ENCODE measurements around the gene SLC2A11. TPM values are rescaled to one million over a fixed set of nuclear protein-coding genes. Genes with fewer than 3 reads are reported as not detected.
"Not testable (repeated sequence)": the region's sequence is repeated elsewhere in the genome, so short reads cannot be mapped to it uniquely, and the experiment has no call there.

SLC2A11 gene
- total and polyA plus RNA-seq, 2 donors from 2014 or later = 23.7 to 28.9 TPM

GRCh38 chr22:23903328-23903971 is 45.8 kb downstream of the SLC2A11 start:
- Histone ChIP-seq H3K9ac (ENCODE audit: low read length in 3 of 3) (no peak overlapping the region), H3K4me3 (ENCODE audit: low read length in 3 of 3) (no peak overlapping the region), H3K36me3 (ENCODE audit: control insufficient read depth in 2 of 3, insufficient read depth in 3 of 3, low read length in 3 of 3) (no peaks in the 10 kb centered on the region), H3K9me3 (ENCODE audit: control insufficient read depth in 2 of 3, insufficient read depth in 1 of 3, low read length in 3 of 3) (no peaks in the 10 kb centered on the region), H3K4me1 (ENCODE audit: control insufficient read depth in 2 of 3, insufficient read depth in 2 of 3, low read depth in 1 of 3, low read length in 3 of 3) (peaks cover 0 to 11% (median 3%) of the 10 kb centered on the region in 3 donors), H3K27ac (ENCODE audit: low read depth in 2 of 2, low read length in 2 of 2) (no peak overlapping the region), H3K27me3 (ENCODE audit: control insufficient read depth, insufficient read depth, low read length) (no peaks in the 10 kb centered on the region)
- intact Hi-C loops (cut with DNase I) = no loop called here
- DNase-seq = peak in 1 of 5 donors; percentile 40
- no peak for FAIRE-seq
- no peak for TF ChIP-seq CTCF (IDR thresholded peaks at IDR 0.05; ENCODE audit: borderline replicate concordance, extremely low read depth, insufficient read depth)

- Histone ChIP-seq H3K27me3 (ENCODE audit: control insufficient read depth, insufficient read depth, low read length) (no peaks in the 10 kb centered on the region), H3K4me1 (ENCODE audit: control insufficient read depth in 2 of 3, insufficient read depth in 2 of 3, low read depth in 1 of 3, low read length in 3 of 3) (peaks cover 0 to 11% (median 10%) of the 10 kb centered on the region in 3 donors), H3K4me3 (ENCODE audit: low read length in 3 of 3) (no peak overlapping the region), H3K27ac (ENCODE audit: low read depth in 2 of 2, low read length in 2 of 2) (no peak overlapping the region), H3K9me3 (ENCODE audit: control insufficient read depth in 2 of 3, insufficient read depth in 1 of 3, low read length in 3 of 3) (no peaks in the 10 kb centered on the region), H3K36me3 (ENCODE audit: control insufficient read depth in 2 of 3, insufficient read depth in 3 of 3, low read length in 3 of 3) (no peaks in the 10 kb centered on the region), H3K9ac (ENCODE audit: low read length in 3 of 3) (no peak overlapping the region)
- TF ChIP-seq CTCF (IDR thresholded peaks at IDR 0.05; ENCODE audit: borderline replicate concordance, extremely low read depth, insufficient read depth) = no peak
- no peak for FAIRE-seq
- peak in 4 of 5 donors; percentile 51 to 89 (median 60) for DNase-seq
- intact Hi-C loops (cut with DNase I) = no loop called here
These were observed 47.0 kb downstream of the SLC2A11 start for GRCh38 chr22:23904573-23905254.

- no peak for FAIRE-seq
- H3K9me3 ChIP-seq (ENCODE audit: control insufficient read depth in 2 of 3, insufficient read depth in 1 of 3, low read length in 3 of 3) = no peaks in the 10 kb centered on the region
- no peaks in the 10 kb centered on the region for H3K27me3 ChIP-seq (ENCODE audit: control insufficient read depth, insufficient read depth, low read length)
- no peak overlapping the region for H3K4me3 ChIP-seq (ENCODE audit: low read length in 3 of 3)
- no peak overlapping the region for H3K27ac ChIP-seq (ENCODE audit: low read depth in 2 of 2, low read length in 2 of 2)
- no peaks in the 10 kb centered on the region for H3K36me3 ChIP-seq (ENCODE audit: control insufficient read depth in 2 of 3, insufficient read depth in 3 of 3, low read length in 3 of 3)
- no peak overlapping the region for H3K9ac ChIP-seq (ENCODE audit: low read length in 3 of 3)
- no peak for TF ChIP-seq CTCF (IDR thresholded peaks at IDR 0.05; ENCODE audit: borderline replicate concordance, extremely low read depth, insufficient read depth)
- DNase-seq = peak in 1 of 5 donors; percentile 51
- intact Hi-C loops (cut with DNase I) = no loop called here
- H3K4me1 ChIP-seq (ENCODE audit: control insufficient read depth in 2 of 3, insufficient read depth in 2 of 3, low read depth in 1 of 3, low read length in 3 of 3) = peaks cover 0 to 12% (median 7%) of the 10 kb centered on the region in 3 donors
These were observed 49.0 kb downstream of the SLC2A11 start for GRCh38 chr22:23906641-23907040.

- H3K4me3 ChIP-seq (ENCODE audit: low read length in 3 of 3); H3K27ac ChIP-seq (ENCODE audit: low read depth in 2 of 2, low read length in 2 of 2); intact Hi-C loops (cut with DNase I); FAIRE-seq; H3K9me3 ChIP-seq (ENCODE audit: control insufficient read depth in 2 of 3, insufficient read depth in 1 of 3, low read length in 3 of 3); H3K27me3 ChIP-seq (ENCODE audit: control insufficient read depth, insufficient read depth, low read length); H3K36me3 ChIP-seq (ENCODE audit: control insufficient read depth in 2 of 3, insufficient read depth in 3 of 3, low read length in 3 of 3); DNase-seq; H3K9ac ChIP-seq (ENCODE audit: low read length in 3 of 3): not testable (repeated sequence)
- peaks cover 0 to 12% (median 5%) of the 10 kb centered on the region in 3 donors for H3K4me1 ChIP-seq (ENCODE audit: control insufficient read depth in 2 of 3, insufficient read depth in 2 of 3, low read depth in 1 of 3, low read length in 3 of 3)
These were observed 49.7 kb downstream of the SLC2A11 start for GRCh38 chr22:23907423-23907822.
